NCI-H1694 (cell line): ENCODE results near the gene RALGPS1.
A peak's percentile ranks its signal among the peaks of the same experiment; 100 is the strongest.

Source experiments
- DNase-seq: peaks from one replicate; lab custom pipeline; 2025; lab: John Stamatoyannopoulos, UW

Gene RALGPS1

GRCh38 chr9:127189628-127190027 is 275.0 kb downstream of the RALGPS1 start:
- no peak for DNase-seq

DNA sequence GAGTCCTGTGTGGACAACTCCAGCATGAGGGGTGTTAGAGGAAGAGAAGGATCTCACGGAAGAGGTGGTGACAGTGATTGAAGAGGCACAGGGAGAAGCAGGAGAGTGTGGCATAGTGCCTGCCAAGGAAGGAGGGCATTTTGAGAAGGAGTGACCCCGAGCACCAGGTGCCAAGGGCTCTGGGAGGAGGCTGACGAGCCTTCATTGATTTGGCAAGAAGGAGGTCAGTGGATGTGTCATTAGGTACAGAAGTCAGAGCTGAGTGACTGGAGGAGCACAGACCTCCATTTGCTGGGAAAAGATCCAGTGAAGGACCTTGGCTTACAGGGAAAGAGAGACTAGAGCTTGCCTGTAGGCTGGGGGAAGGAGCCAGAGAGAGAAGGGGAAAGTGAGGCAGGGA is 278.2 kb downstream of the RALGPS1 start:
- no peak for DNase-seq

- no peak for DNase-seq
These were observed 278.9 kb downstream of the RALGPS1 start for GRCh38 chr9:127193483-127193882.

GRCh38 chr9:127194881-127195713 is 280.5 kb downstream of the RALGPS1 start:
- no peak for DNase-seq

DNA sequence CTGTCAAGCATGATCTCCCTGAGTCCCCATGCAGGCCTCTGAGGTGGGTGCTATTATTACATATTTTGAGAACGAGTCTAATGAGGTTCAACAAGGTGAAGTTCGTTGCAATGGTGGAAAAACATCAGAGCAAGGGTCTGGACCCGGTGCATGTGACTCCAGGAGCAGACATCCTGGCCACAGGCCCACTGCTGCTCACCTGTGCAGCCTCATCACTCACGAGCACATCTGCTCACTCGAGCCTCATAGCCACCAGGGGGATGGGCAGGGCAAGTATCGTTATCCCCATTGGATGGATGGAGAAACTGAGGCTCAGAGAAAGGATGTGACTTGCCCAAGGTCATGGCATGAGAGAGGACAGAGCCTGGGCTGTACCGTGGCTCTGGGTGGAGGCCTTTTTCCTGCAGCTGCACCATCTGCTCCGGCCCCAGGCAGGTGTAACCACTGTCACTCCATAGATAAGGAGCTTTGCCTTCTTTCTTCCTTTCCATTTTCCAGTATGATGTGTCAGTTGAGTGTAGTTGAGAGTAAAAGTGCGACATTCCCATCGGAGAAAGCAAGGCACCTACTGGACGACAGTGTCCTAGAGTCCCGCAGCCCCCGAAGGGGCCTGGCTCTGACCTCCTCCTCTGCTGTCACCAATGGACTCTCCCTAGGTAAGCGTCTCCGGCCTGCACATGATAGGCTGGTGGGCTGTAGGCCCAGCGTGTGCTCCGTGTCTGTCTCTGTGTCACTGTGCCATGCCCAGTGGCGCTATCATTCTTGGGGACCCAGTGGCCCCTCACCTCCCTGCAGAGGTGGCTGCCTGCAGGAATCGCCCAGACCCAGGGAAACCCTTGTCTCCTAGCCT is 281.6 kb downstream of the RALGPS1 start:
- no peak for DNase-seq

- DNase-seq = no peak
These were observed 282.2 kb downstream of the RALGPS1 start for GRCh38 chr9:127196826-127197145.

- no peak for DNase-seq
These were observed 282.7 kb downstream of the RALGPS1 start for GRCh38 chr9:127197186-127197860.

GRCh38 chr9:127197861-127198430 is 283.4 kb downstream of the RALGPS1 start:
- no peak for DNase-seq

- DNase-seq = no peak
These were observed 284.0 kb downstream of the RALGPS1 start for GRCh38 chr9:127198587-127198986.

DNA sequence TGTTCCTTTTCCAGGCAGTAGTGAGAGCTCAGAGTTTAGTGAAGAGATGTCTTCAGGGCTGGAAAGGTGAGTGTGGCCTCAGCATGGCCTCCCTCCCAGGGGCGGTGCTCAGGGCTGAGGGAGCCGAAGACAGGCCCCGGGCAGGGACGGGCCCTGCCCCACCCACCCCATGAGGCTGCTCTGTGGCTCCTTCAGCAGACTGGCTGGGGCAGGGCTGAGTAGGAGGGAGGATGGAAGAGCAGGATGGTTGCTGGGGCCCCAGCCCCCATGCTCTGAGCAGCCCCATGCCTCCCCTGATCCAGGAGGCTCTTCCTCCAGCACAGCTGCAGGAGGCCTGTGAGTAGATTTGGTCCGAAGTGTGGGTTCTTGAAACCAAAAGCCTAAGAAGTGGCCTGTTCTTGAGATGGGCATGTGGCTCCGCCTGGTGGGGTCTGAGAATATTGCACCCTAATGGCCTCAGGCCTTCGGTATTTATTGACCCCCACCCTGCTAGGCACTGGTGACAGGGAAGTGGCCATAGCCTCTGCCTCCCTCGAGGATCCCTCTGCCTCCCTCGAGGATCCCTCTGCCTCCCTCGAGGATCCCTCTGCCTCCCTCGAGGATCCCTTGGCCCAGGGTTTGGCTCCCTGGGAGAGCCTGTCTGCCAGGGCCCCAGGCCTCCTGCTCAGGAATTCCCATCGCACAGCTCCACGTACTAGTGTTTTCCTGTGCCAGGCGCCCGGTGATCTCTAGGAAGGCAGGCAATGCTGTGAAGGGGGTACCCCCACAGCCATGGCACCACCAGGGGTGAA is 284.6 kb downstream of the RALGPS1 start:
- DNase-seq = peak; percentile 71

DNA sequence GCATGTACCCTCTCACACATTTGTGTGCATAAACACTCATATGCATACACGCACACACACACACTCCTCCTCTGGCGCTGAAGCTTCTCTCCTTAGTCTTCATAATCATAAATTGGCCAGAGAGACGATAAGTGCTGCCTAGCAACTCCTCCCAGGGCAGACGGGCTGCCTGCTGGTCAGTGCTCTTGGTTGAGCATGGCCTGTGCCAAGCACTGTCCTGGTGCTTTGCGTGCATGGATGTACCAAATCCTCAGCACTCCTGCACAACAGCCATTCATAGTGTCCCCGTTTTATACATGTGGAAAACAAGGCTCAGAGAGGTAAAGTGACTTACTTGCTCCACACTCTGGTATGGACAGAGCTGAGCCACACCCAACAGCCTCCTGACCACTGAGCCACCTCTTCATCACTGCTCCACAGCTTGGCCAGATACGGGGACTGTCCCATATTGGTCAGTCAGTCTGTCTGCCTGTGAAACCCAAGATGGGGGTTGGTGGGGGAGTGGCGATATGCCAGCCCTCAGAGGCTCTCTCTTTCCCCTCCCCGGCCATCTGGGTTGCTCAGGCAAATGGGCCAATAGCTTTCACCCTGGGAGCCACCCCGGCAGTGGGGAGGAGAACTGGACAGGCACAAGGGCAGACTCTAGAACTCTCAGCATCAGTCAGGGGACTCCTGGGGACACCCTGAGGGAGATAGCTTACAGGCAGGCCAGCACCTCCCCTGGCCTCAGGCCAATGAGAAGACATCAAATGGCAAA is 285.7 kb downstream of the RALGPS1 start:
- no peak for DNase-seq

GRCh38 chr9:127201071-127201541 is 286.5 kb downstream of the RALGPS1 start:
- no peak for DNase-seq

- DNase-seq = no peak
These were observed 287.1 kb downstream of the RALGPS1 start for GRCh38 chr9:127201731-127202130.

GRCh38 chr9:127202461-127203169 is 288.0 kb downstream of the RALGPS1 start:
- no peak for DNase-seq

DNA sequence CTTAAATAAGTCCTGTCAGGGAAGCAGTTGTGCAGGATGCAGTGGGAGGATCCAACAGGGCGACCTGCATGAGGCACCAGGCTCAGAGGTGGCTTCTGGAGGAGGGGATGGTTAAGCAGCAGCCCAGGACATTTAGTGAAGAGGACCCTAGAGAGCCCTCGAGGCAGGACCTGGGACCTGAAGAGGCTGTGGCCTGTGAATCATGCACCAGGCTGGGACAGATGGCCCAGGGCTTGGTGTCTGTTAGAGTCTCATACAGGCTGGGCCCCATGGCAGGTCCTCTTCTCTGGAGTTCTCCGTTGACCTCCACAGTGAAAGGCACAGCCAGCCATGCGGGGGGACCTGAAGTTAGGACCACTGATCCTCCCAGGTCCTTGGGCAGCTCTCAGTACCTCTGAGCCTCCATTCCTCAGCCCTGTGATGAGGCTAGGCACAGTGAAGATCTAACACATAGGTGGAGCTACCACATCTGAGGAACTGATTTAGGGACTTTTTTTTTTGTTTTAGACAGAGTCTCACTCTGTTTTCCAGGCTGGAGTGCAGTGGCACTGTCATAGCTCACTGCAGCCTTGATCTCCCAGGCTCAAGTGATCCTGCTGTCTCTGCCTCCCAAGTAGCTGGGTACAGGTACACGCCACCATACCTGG is 289.2 kb downstream of the RALGPS1 start:
- no peak for DNase-seq

- peak; percentile 71 for DNase-seq
These were observed 290.3 kb downstream of the RALGPS1 start for GRCh38 chr9:127204771-127205470.

- DNase-seq = no peak
These were observed 291.4 kb downstream of the RALGPS1 start for GRCh38 chr9:127205952-127206351.

- no peak for DNase-seq
These were observed 292.1 kb downstream of the RALGPS1 start for GRCh38 chr9:127206666-127207065.
